ENCODE data around the gene CDC25C.

GRCh38 chr5:138338411-138339090 is 6.9 kb upstream of the CDC25C start:
- TF ChIP-seq CTCF (conservative IDR thresholded peaks at IDR 0.05), result no peak
- TF ChIP-seq EZH2 (IDR thresholded peaks at IDR 0.05; ENCODE audit: low read depth), result no peak

Measured in PC-9 (cell line).